Measurements from ENCODE around the gene FBXO42.

Gene FBXO42

DNA sequence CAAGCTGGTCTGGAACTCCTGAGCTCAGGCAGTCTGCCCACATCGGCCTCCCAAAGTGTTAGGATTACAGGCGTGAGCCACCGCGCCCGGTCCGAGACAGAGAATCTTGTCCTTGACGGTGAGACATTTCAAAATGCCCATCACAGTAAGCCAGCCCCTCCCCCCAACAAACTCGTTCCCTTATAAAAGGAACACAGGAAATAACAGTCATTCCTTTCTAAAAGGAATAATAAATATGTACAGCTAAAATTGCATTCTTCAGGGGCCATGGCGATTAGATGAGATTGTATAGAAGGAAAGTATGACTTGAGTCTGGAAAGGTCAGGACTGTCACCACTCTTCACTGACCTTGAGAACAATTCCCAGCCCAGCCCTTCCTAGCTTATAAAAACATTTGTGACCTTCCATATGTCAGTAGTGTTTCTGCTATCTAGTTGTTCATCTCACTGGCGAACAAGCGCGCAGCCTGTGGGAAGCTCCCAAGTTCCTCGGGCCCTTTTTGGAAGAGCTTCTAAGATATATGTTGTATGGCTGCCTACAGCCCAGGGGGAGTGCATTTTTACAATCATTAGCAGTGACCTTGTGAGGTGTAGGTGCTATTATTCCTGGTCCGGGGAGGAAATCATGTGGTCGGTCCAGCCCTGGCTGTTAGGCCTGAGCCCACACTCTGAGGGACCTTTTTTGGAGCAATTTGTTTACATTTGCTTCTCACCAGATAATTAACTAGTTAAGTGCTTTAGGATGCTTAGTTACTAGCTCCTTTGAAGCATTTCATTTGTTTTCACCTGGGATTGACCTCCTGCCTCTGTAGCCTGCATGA lies 23.5 kb upstream of the FBXO42 start:
- TF ChIP-seq TEAD4 (IDR thresholded peaks at IDR 0.05): 0 out of 2 replicates have a peak, but pooled peaks have one; percentile 18
- TF ChIP-seq, protein P1, sequence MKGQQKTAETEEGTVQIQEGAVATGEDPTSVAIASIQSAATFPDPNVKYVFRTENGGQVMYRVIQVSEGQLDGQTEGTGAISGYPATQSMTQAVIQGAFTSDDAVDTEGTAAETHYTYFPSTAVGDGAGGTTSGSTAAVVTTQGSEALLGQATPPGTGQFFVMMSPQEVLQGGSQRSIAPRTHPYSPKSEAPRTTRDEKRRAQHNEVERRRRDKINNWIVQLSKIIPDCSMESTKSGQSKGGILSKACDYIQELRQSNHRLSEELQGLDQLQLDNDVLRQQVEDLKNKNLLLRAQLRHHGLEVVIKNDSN (IDR thresholded peaks at IDR 0.05): no peak

- no peak for TF ChIP-seq TEAD4 (IDR thresholded peaks at IDR 0.05)
- no peak for TF ChIP-seq RAD21 (IDR thresholded peaks at IDR 0.05; ENCODE audit: low read depth)
- TF ChIP-seq ZBTB7A (IDR thresholded peaks at IDR 0.05; ENCODE audit: low read depth): no peak
- TF ChIP-seq FOXM1 (IDR thresholded peaks at IDR 0.05; ENCODE audit: borderline replicate concordance, low read depth): no peak
Measured at GRCh38 chr1:16374266-16374665, 22.0 kb upstream of the FBXO42 start.

DNA sequence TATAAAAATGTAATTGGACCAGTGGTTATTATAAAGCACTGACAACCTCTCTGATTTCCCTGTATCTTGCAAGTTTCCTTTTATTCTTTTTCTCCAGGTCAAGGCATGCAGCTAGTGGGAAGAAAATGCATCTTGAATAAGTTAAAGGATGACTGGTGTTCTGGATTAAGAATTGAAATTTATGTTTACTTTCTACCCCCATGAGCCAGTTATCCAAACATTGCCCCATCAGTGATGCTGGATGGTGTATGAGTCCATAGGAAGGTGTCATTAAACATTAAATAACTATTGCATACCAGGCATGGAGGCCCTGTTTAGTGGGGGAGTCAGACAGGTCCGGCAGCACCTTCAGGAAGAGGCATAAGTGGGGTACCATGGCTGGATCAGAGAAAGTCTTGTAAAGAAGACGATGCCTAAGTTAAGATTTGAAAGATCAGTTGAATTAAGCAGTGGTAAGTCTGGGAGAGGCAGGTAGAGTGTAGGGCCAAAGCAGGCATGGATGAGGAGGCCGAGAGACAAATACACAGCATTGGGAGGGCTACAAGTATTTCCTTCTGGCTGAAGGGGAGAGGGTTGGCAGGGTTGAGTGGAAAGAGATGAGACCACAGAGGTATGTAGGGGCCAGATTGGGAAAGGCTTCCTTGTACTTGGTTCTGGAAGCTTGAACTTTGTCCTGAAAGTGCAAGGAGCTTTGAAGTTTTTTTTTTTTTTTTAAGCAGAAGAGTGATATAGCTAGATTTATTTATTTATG lies 20.4 kb upstream of the FBXO42 start:
- no peak for TF ChIP-seq TCF12 (IDR thresholded peaks at IDR 0.05; ENCODE audit: low read depth)
- TF ChIP-seq, protein P2, sequence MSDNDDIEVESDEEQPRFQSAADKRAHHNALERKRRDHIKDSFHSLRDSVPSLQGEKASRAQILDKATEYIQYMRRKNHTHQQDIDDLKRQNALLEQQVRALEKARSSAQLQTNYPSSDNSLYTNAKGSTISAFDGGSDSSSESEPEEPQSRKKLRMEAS (IDR thresholded peaks at IDR 0.05): no peak

DNA sequence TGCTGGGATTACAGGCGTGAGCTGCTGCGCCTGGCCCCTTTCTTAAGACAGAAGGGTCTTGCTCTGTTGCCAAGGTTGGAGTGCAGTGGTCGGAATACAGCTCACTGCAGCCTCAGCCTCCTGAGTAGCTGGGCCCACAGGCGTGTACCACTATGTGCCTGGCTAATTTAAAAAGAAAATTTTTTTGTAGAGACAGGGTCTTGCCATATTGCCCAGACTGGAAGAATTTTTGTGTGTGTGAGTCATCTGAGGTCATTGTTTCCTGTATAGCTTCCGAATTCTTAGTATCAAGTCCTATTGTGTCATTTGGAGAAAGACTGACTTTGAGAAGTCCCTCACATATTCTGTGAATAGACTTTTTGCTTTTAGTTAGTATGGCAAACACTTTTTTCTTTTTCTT lies 19.4 kb upstream of the FBXO42 start:
- 0 out of 2 replicates have a peak, but pooled peaks have one; percentile 9 for TF ChIP-seq TEAD4 (IDR thresholded peaks at IDR 0.05)
- no peak for TF ChIP-seq ZBTB7A (IDR thresholded peaks at IDR 0.05; ENCODE audit: low read depth)

DNA sequence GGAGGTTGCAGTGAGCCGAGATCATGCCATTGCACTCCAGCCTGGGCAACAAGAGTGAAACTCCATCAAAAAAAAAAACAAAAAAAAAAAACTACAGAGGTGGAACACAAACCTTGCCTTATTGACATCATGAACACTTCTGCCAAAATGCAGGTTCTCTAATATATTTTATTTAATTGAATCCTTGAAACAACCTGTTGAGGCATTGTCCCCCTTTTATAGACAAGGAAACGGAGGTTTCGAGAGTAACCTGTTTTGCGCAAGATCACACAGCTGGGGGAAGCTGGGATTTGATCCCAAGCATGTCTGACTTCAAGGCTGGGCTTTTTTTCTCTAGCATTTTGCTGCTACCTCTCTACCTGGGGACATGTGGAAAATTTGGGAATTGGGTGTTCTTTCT lies 17.5 kb upstream of the FBXO42 start:
- no peak for TF ChIP-seq EGR1 (IDR thresholded peaks at IDR 0.05)
- no peak for TF ChIP-seq TAF1 (IDR thresholded peaks at IDR 0.05; ENCODE audit: low read depth)
- no peak for TF ChIP-seq ZBTB7A (IDR thresholded peaks at IDR 0.05; ENCODE audit: low read depth)
- TF ChIP-seq TEAD4 (IDR thresholded peaks at IDR 0.05): no peak
- TF ChIP-seq, protein P3, sequence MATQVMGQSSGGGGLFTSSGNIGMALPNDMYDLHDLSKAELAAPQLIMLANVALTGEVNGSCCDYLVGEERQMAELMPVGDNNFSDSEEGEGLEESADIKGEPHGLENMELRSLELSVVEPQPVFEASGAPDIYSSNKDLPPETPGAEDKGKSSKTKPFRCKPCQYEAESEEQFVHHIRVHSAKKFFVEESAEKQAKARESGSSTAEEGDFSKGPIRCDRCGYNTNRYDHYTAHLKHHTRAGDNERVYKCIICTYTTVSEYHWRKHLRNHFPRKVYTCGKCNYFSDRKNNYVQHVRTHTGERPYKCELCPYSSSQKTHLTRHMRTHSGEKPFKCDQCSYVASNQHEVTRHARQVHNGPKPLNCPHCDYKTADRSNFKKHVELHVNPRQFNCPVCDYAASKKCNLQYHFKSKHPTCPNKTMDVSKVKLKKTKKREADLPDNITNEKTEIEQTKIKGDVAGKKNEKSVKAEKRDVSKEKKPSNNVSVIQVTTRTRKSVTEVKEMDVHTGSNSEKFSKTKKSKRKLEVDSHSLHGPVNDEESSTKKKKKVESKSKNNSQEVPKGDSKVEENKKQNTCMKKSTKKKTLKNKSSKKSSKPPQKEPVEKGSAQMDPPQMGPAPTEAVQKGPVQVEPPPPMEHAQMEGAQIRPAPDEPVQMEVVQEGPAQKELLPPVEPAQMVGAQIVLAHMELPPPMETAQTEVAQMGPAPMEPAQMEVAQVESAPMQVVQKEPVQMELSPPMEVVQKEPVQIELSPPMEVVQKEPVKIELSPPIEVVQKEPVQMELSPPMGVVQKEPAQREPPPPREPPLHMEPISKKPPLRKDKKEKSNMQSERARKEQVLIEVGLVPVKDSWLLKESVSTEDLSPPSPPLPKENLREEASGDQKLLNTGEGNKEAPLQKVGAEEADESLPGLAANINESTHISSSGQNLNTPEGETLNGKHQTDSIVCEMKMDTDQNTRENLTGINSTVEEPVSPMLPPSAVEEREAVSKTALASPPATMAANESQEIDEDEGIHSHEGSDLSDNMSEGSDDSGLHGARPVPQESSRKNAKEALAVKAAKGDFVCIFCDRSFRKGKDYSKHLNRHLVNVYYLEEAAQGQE (IDR thresholded peaks at IDR 0.05; ENCODE audit: low read depth): no peak

GRCh38 chr1:16367968-16368890 lies 15.9 kb upstream of the FBXO42 start:
- TF ChIP-seq TAF1 (IDR thresholded peaks at IDR 0.05; ENCODE audit: low read depth): no peak
- TF ChIP-seq EP300 (IDR thresholded peaks at IDR 0.05; ENCODE audit: borderline replicate concordance): no peak
- TF ChIP-seq CREB1 (IDR thresholded peaks at IDR 0.05; ENCODE audit: low read depth): no peak
- no peak for TF ChIP-seq RAD21 (IDR thresholded peaks at IDR 0.05; ENCODE audit: low read depth)
- TF ChIP-seq, protein P3 (IDR thresholded peaks at IDR 0.05; ENCODE audit: low read depth): no peak
- TF ChIP-seq, protein P2 (IDR thresholded peaks at IDR 0.05): no peak
- TF ChIP-seq ZBTB7A (IDR thresholded peaks at IDR 0.05; ENCODE audit: low read depth): no peak
- no peak for TF ChIP-seq TEAD4 (IDR thresholded peaks at IDR 0.05)
- no peak for TF ChIP-seq NFIC (IDR thresholded peaks at IDR 0.05)
- TF ChIP-seq, protein P1 (IDR thresholded peaks at IDR 0.05): no peak
- TF ChIP-seq CEBPB (IDR thresholded peaks at IDR 0.05): no peak
- TF ChIP-seq EGR1 (IDR thresholded peaks at IDR 0.05): no peak
- TF ChIP-seq FOXM1 (IDR thresholded peaks at IDR 0.05; ENCODE audit: borderline replicate concordance, low read depth): no peak
- TF ChIP-seq TCF12 (IDR thresholded peaks at IDR 0.05; ENCODE audit: low read depth): no peak

Data from Ishikawa (cell line).